Endothelial cell of umbilical vein (primary cell): ENCODE data around the gene ZNF362. TPM values are rescaled to one million over a fixed set of nuclear protein-coding genes. Genes with fewer than 3 reads are reported as not detected.

Experiments
- BruUV-seq: library from RNA; stranded (reverse); fragments of 400-500 nt; replicated peaks from 2 replicates; lab custom pipeline; 2021; lab: Mats Ljungman, UMichigan
- CTCF ChIA-PET: fragments of 300-600, 350-600 bp; sonication (Branson Sonifier 250); formaldehyde crosslinking; loops from one replicate; lab custom pipeline; 2021; ENCODE audit warnings: antibody characterized with exemption, inconsistent platforms; lab: Charles Lee
- POLR2A ChIA-PET: fragments of 300-600, 350-600 bp; sonication (Branson Sonifier 250); formaldehyde crosslinking; loops from one replicate; lab custom pipeline; 2021; ENCODE audit warnings: antibody characterized with exemption, inconsistent platforms; lab: Charles Lee
- DNase-seq: peaks from one replicate; pipeline ENCODE4 v3.0.0-alpha.2; 2011; ENCODE audit warnings: low read depth, low spot score
- FAIRE-seq: peaks from 2 replicates; lab custom pipeline; 2011; peaks lifted over from hg19 to GRCh38; lab: Jason Lieb, UNC
- H2AFZ ChIP-seq: 2 replicates; pipeline ENCODE4 v1.6.0; 2012; ENCODE audit warnings: low read depth, low read length, control low read depth, inconsistent platforms
- H3K27ac ChIP-seq: 2 replicates; pipeline ENCODE4 v1.5.1; 2011; ENCODE audit warnings: low read depth, mild to moderate bottlenecking, control low read depth, low read length, moderate library complexity; ENCODE audit not compliant: insufficient read depth
- H3K27me3 ChIP-seq, 2 experiments: 2 replicates each; pipeline versions ENCODE4 v1.6.0 to v1.6.1; 2011; ENCODE audit warnings: low read length in 2 of 2, mixed read lengths in 1 of 2; ENCODE audit not compliant: control insufficient read depth in 2 of 2, insufficient read depth in 2 of 2
- H3K36me3 ChIP-seq, 2 experiments: 2 replicates in 1 of 2; 3 replicates in 1 of 2; pipeline ENCODE4 v1.5.1; 2011; ENCODE audit warnings: low read length in 2 of 2, mild to moderate bottlenecking in 1 of 2, moderate library complexity in 1 of 2; ENCODE audit not compliant: control insufficient read depth in 2 of 2, insufficient read depth in 2 of 2; ENCODE audit errors: extremely low read depth in 1 of 2
- H3K4me1 ChIP-seq: 3 replicates; pipeline ENCODE4 v1.5.1; 2011; ENCODE audit warnings: mild to moderate bottlenecking, low read length; ENCODE audit not compliant: control insufficient read depth, insufficient read depth; ENCODE audit errors: extremely low read depth
- H3K4me2 ChIP-seq: 2 replicates; pipeline ENCODE4 v1.6.1; 2011; ENCODE audit warnings: low read length, control low read depth, mixed read lengths; ENCODE audit not compliant: insufficient read depth
- H3K4me3 ChIP-seq, 3 experiments: fragments of 200-600 bp in 1 of 3; sonication (generic), shearing (Covaris generic) in 1 of 3; replicated peaks in 1 of 3; 2 replicates each; pipeline ENCODE4 v1.5.1; 2011 to 2016; ENCODE audit warnings: control low read depth in 3 of 3, low read length in 3 of 3, mild to moderate bottlenecking in 2 of 3, inconsistent platforms in 1 of 3, low read depth in 1 of 3, moderate library complexity in 1 of 3; ENCODE audit not compliant: insufficient read depth in 1 of 3
- H3K79me2 ChIP-seq: 2 replicates; pipeline ENCODE4 v1.6.0; 2012; ENCODE audit warnings: low read length, inconsistent platforms; ENCODE audit not compliant: control insufficient read depth, insufficient read depth
- H3K9ac ChIP-seq: replicated peaks from 2 replicates; pipeline ENCODE3; 2011; ENCODE audit warnings: low read length, control low read depth; ENCODE audit not compliant: insufficient read depth; ENCODE audit errors: extremely low read depth
- H3K9me1 ChIP-seq: replicated peaks from 3 replicates; pipeline ENCODE4 v1.6.0; 2011; ENCODE audit warnings: mild to moderate bottlenecking, low read length; ENCODE audit not compliant: control insufficient read depth, insufficient read depth; ENCODE audit errors: extremely low read depth
- H3K9me3 ChIP-seq: replicated peaks from 2 replicates; pipeline ENCODE4 v1.5.1; 2012; ENCODE audit warnings: low read length, inconsistent platforms; ENCODE audit not compliant: control insufficient read depth, insufficient read depth
- H4K20me1 ChIP-seq: replicated peaks from 2 replicates; pipeline ENCODE3; 2011; ENCODE audit warnings: mild to moderate bottlenecking, low read length; ENCODE audit not compliant: control insufficient read depth, insufficient read depth; ENCODE audit errors: extremely low read depth
- CTCF ChIP-seq, 2 donors: IDR thresholded peaks; 1 replicate in 1 of 2; 2 replicates in 1 of 2; pipeline ENCODE4 v1.5.1; 2011; ENCODE audit warnings: low read length in 2 of 2, mild to moderate bottlenecking in 2 of 2, moderate library complexity in 2 of 2, control low read depth in 1 of 2, inconsistent platforms in 1 of 2, low read depth in 1 of 2; ENCODE audit not compliant: insufficient read depth in 1 of 2; ENCODE audit errors: extremely low read depth in 1 of 2
- EZH2 ChIP-seq: IDR thresholded peaks from 2 replicates; pipeline ENCODE4 v1.6.1; 2012; ENCODE audit warnings: borderline replicate concordance, low read depth, mild to moderate bottlenecking, moderate library complexity, low read length, inconsistent platforms; ENCODE audit not compliant: severe bottlenecking
- FOS ChIP-seq: IDR thresholded peaks from 2 replicates; pipeline ENCODE4 v1.6.1; 2011; ENCODE audit warnings: mild to moderate bottlenecking, low read length, moderate library complexity, borderline replicate concordance; ENCODE audit not compliant: insufficient read depth
- GATA2 ChIP-seq: IDR thresholded peaks from 2 replicates; pipeline ENCODE4 v1.7.0; 2011; ENCODE audit warnings: low read depth, mild to moderate bottlenecking, moderate library complexity, mixed read lengths, low read length; ENCODE audit not compliant: insufficient read length, insufficient read depth
- JUN ChIP-seq: IDR thresholded peaks from 2 replicates; pipeline ENCODE4 v1.6.1; 2011; ENCODE audit warnings: borderline replicate concordance, low read depth; ENCODE audit not compliant: insufficient read length, insufficient read depth
- MAX ChIP-seq: IDR thresholded peaks from 2 replicates; pipeline ENCODE4 v1.6.1; 2011; ENCODE audit not compliant: insufficient read depth, insufficient read length
- MYC ChIP-seq: IDR thresholded peaks from one replicate; pipeline ENCODE4 v1.6.1; 2011; ENCODE audit warnings: mild to moderate bottlenecking, low read depth, low read length
- POLR2A ChIP-seq: IDR thresholded peaks from 2 replicates; pipeline ENCODE4 v1.6.1; 2012; ENCODE audit warnings: low read depth, mild to moderate bottlenecking, control low read depth, low read length
- POLR2AphosphoS5 ChIP-seq: IDR thresholded peaks from 2 replicates; pipeline ENCODE4 v1.6.1; 2012; ENCODE audit warnings: low read depth, mild to moderate bottlenecking, control low read depth, low read length, moderate library complexity; ENCODE audit not compliant: insufficient read depth
- dilution Hi-C: fragments of 300-500 bp; cut with MboI; formaldehyde crosslinking; loops from one replicate; pipeline ENCODE4 v1.15.0; 2019; ENCODE audit warnings: low sequenced_read_pairs; ENCODE audit not compliant: extremely low pct_ligation_motif_present
- intact Hi-C: fragments of 100-400 bp; cut with micrococcal nuclease; formaldehyde crosslinking; loops from one replicate; pipeline ENCODE4 v1.10.0; 2022
- polyA plus RNA-seq, 4 experiments: library from polyadenylated mRNA; depleted of rRNA in 3 of 4; stranded (reverse) in 3 of 4; unstranded in 1 of 4; fragments of >200 nt; gene quantifications; 2 replicates each; pipeline versions ENCODE4 v1.2.1 to v1.2.3, GENCODE V29; 2011 to 2012; ENCODE audit warnings: missing spikeins in 1 of 4
- total RNA-seq: library from RNA; stranded (reverse); gene quantifications from 2 replicates; pipeline ENCODE4 v1.2.3, GENCODE V29; 2021

The ZNF362 gene
- total and polyA plus RNA-seq, 2 donors (not counting 3 experiments of a cell fraction or from before 2014, with no cell fraction given), result 28.4 to 35.3 TPM

- Histone ChIP-seq H2AFZ (no peak overlapping the region), H3K27me3 (no peaks in the 10 kb centered on the region), H3K9ac (no peak overlapping the region), H3K36me3 (peaks cover 3 to 20% of the 10 kb centered on the region in 2 experiments), H3K9me1 (no peaks in the 10 kb centered on the region), H4K20me1 (no peaks in the 10 kb centered on the region), H3K4me1 (no peaks in the 10 kb centered on the region), H3K27ac (no peak overlapping the region), H3K4me2 (no peak overlapping the region), H3K79me2 (no peaks in the 10 kb centered on the region), H3K9me3 (no peaks in the 10 kb centered on the region), H3K4me3 (no peak overlapping the region)
- FAIRE-seq, result no peak
- CTCF ChIA-PET, result interaction anchor here (0.7 to 5.8 kb wide), 25 partner anchors 8 to 318 kb away, joined by 3 to 97 read pairs (median 7); partner anchors contain the start of gene ZSCAN20
- no peak for TF ChIP-seq CTCF (IDR thresholded peaks at IDR 0.05; ENCODE audit: extremely low read depth in 1 of 2, insufficient read depth in 1 of 2, low read depth in 1 of 2, low read length in 2 of 2)
- no peak for TF ChIP-seq EZH2
- TF ChIP-seq FOS, result no peak
- no peak for TF ChIP-seq POLR2A
- TF ChIP-seq GATA2, result no peak
- no peak for TF ChIP-seq MAX
- no peak for TF ChIP-seq MYC
- TF ChIP-seq POLR2AphosphoS5, result no peak
- no peak for TF ChIP-seq JUN
- intact Hi-C loops, result loop anchor here (1.0 to 5.0 kb wide), 6 partner anchors 37 to 318 kb away; partner anchors contain the start of gene ZNF362
- dilution Hi-C loops, result no loop called here
- POLR2A ChIA-PET, result no interaction called here
- DNase-seq, result no peak
- BruUV-seq, result no TSS peak
Measured at GRCh38 chr1:33294071-33295010, 38.0 kb downstream of the ZNF362 start.
